ENCODE measurements around the gene LPP.
"Not testable (repeated sequence)": the region's sequence is repeated elsewhere in the genome, so short reads cannot be mapped to it uniquely, and the experiment has no call there.

Gene LPP

GRCh38 chr3:188583341-188584161 lies 429.6 kb downstream of the LPP start:
- DNase-seq (ENCODE audit: low read depth, low spot score) = no peak

DNA sequence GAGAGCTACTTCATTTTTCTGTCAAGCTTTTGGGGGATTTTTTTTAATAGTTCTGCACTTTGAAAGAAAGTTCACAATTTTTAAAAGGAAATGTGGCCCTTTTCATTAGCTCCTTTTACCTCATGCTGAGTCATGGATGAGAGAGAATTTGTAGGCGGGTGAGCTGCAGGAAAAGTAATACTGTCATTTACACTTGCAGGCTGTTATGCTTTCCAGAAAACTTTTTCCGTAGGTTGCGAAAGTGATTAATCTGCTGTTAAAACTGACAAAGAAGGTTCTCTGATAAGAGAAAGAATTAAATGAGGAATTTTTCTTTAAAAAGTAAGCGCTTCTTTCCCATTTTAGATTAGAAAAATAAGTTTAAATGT lies 430.2 kb downstream of the LPP start:
- no peak for DNase-seq (ENCODE audit: low read depth, low spot score)

GRCh38 chr3:188584958-188585689 lies 431.2 kb downstream of the LPP start:
- no peak for DNase-seq (ENCODE audit: low read depth, low spot score)

DNA sequence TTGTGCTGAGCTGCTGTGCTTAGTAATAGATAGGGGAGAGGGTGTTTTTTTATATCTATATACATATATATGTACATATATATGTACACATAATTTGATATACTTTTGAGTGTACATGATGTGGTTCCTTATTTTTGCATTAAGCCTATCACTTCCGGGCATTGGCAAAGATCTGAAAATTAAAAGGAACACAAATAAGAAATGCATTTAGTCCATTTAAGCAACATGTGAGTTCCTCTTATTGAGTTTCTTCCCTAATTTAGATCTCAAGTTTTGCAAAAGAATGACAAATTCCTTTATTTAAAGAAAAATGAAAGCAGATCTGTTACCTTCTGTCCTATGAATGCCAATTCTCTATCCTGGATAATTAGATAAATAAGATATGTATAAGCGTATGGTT lies 435.1 kb downstream of the LPP start:
- DNase-seq (ENCODE audit: low read depth, low spot score) = no peak

- no peak for DNase-seq (ENCODE audit: low read depth, low spot score)
Measured at GRCh38 chr3:188589771-188590170, 435.8 kb downstream of the LPP start.

GRCh38 chr3:188590557-188590956 lies 436.6 kb downstream of the LPP start:
- no peak for DNase-seq (ENCODE audit: low read depth, low spot score)

DNA sequence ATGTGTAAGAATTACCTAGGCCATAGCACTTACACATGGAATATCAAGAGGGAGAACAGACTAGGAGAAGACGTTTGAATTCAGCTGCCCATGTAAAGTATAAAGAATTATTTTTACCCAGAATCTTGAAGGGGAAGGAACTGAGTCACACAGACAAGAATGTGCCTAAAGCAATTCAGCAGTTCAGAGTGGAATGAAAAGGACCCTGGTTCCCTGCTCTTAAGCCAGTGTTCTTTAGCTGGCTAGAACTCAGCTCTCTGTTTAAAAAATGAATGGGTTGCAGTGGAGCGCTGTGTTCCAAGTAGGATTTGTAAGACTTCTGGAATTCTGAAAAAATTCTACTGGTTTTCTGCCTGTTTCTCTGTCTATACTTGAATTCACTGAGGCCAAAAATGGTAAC lies 440.2 kb downstream of the LPP start:
- DNase-seq (ENCODE audit: low read depth, low spot score) = no peak

DNA sequence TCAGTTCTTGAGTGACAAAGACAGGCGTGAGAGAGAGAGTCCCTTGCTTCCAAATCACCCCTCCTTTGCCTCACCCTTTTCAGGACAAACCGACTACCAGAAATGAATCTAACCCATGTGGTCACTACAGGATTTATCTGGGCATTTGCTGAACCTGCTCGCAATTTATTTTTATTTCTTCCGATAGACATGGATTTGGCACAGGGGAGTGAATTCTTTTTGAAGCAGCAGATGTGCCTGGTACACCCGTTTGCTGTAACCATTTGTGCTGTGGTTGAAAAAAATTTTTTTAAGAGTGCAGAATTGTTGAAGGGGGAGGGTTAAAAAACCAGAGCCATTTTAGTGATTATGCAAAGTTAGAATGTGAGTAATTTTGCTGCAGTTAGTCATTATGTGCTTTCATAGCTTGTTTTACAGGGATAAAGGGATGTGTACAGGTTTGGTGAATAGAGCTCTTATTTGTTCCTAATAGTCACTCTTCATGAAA lies 442.0 kb downstream of the LPP start:
- DNase-seq (ENCODE audit: low read depth, low spot score) = no peak

GRCh38 chr3:188598894-188599293 lies 444.9 kb downstream of the LPP start:
- DNase-seq (ENCODE audit: low read depth, low spot score) = no peak

- no peak for DNase-seq (ENCODE audit: low read depth, low spot score)
Measured at GRCh38 chr3:188602111-188602510, 448.2 kb downstream of the LPP start.

DNA sequence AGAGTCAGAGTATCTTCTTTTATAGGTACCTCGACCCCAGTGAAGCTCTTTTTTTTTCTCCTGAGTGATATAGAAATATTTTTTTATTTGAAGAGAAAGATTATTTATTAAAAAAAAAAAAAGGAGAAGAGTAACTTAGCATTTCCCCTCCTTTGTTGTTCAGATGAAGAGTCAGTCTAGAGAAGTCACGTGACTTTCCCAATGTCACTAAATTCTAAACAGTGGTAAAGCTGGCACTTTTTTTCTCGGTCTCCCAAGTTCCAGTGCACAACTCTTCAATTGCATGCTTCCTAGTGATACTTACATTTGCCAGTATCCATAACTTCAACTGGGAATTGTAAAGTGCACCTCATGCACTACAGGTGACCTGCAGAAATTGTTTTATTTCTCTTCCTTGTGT lies 448.7 kb downstream of the LPP start:
- no peak for DNase-seq (ENCODE audit: low read depth, low spot score)

DNA sequence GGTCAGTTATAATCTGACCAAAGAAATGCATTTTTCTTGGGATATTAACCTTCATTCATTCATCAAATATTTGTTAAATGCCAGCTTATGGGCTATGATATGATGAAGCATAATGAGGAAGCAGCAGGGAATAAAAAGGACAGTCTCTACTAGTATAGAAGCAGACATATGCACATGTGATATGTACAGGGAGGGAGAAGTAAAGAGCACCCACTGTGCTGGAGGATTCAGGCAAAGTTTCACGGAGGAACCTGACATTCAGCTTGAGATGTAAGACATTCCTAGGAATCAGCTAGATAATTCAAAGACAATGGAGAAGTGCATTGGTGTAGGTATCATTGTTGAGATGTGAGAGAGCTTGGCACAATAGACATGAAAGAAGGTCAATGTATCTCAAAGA lies 450.7 kb downstream of the LPP start:
- DNase-seq (ENCODE audit: low read depth, low spot score) = no peak

DNA sequence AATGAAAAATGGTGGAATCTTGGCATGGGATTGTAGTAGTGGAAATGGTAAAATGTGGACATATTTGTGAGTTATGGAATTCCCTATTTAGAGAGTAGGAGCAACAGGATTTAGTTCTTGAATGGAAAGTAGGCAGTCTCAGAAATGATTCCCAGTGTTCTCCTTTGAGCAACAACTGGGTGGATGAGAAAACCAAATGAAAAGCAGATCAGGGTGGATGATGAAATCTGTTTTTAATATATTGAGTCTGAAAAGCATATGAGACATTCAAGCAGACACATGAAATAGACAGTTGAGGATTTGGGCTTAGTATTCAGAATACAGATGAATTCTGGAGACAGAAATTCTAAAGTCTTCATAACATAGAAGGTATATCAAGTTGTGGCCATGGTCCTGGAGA lies 451.3 kb downstream of the LPP start:
- DNase-seq (ENCODE audit: low read depth, low spot score) = no peak

DNA sequence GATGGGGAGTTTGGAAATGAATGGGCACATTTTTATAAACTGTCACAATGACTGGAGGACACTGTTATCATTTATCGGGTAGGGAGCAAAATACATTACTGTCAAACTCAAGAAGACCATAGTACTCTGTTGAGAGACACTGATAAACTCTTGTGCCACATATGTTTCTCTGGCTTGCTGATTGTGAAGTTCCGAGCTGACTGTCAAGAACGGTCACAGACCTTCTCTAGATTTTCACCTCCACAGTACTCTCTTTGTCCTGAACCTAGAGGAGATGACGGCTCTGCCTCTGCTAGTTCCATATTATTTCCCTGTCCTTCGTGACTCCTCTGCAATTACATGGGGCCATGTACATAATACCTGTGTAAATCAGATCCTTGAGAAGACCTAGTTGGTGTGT lies 451.9 kb downstream of the LPP start:
- DNase-seq (ENCODE audit: low read depth, low spot score) = no peak

DNA sequence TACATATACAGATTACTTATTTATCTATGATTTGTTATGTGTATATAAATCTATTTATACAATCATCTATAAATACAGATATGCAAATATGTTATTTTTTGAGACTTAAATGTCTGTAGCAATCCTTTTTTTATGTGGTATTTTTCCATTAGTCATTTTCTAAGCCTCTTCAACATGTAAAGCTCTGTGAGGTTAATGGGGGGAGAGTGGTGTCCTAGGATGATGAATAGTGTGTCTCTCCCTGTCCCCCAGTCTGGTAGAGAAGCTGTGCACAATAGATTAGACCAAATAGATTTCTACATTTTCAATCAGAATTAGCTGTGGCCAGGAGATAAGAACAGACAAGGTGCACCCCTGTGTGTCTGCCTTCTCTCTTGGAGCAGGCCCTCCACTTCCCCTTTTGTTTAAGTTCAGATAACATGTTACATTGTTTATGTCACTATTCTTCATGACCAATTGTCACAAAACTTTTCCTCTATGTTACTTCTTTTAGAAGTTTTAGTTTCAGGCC lies 453.9 kb downstream of the LPP start:
- no peak for DNase-seq (ENCODE audit: low read depth, low spot score)

DNA sequence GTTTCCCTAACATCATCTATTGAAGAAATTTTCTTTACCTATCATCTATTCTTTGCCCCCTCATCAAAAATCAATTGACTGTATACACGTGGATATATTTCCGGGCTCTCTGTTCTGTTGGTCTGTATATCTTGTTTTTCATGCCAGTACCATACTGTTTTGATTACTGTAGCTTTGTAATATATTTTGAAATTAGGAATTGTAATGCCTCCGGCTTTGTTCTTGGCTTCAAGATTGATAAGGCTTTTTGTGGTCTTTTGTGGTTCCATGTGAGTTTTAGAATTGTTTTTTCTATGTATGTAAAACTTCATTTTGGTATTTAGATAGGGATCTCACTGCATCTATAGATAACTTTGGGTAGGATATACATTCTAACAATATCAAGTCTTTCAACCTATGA lies 454.4 kb downstream of the LPP start:
- DNase-seq (ENCODE audit: low read depth, low spot score) = no peak

GRCh38 chr3:188613721-188614120 lies 459.8 kb downstream of the LPP start:
- not testable (repeated sequence) for DNase-seq (ENCODE audit: low read depth, low spot score)

DNA sequence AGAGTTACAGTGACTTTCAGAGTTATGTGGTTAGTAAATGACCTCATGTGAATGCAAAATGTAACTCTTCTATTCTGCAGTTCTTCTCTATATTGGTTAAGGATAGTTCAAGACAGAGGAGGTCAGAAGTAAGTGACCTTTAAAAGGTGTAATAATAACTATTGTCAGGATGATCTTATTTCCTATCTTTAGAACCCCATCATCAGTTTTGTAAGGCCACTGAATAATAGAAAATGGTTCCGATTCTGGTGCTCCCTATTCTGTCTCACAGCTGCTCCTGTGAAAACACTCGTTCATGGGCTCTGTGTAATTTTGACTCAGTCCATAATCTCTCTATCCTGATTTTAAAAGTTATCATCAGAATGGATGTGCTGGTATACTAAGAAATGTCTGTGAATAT lies 463.3 kb downstream of the LPP start:
- DNase-seq (ENCODE audit: low read depth, low spot score) = no peak

DNA sequence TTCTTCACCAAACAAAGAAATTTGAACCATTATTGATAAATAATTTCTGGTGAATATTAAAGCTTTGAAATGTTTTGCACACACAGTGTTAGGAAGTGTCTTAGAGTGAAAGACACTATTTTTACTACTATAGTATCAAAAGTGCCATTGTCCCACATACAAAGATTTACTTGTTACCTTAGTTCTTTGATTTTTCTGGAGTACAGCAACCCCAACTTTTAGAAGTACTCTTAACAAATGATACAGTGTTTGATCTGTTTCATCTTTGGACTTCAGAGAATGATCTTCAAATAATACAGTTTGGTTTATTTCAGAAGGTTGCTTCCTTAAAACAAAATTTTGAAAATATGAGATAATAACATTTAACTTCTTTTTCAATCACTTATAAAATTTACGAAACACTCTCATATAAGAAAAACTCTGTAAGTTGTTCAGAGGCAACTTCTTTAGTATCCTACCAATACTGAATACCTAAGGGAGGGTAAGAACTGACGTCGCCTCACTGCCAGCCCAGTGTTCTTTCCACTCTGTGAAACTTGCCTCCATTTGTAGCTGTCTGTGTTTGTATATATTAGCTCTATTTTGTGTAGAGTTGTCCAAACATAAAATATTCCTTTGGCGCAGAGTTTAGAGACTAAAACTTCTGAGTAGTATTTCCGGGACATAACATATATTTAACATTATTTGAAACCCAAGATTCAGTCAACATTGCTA lies 464.2 kb downstream of the LPP start:
- no peak for DNase-seq (ENCODE audit: low read depth, low spot score)

- DNase-seq (ENCODE audit: low read depth, low spot score) = no peak
Measured at GRCh38 chr3:188620752-188621151, 466.8 kb downstream of the LPP start.

GRCh38 chr3:188624384-188624783 lies 470.4 kb downstream of the LPP start:
- DNase-seq (ENCODE audit: low read depth, low spot score) = no peak

- no peak for DNase-seq (ENCODE audit: low read depth, low spot score)
Measured at GRCh38 chr3:188624828-188625227, 470.9 kb downstream of the LPP start.
